Kidney glomerular epithelial cell (primary cell): ENCODE results near the gene ACACB.

Experiments
- DNase-seq: peaks from one replicate; lab custom pipeline; 2025; lab: John Stamatoyannopoulos, UW

ACACB gene

DNA sequence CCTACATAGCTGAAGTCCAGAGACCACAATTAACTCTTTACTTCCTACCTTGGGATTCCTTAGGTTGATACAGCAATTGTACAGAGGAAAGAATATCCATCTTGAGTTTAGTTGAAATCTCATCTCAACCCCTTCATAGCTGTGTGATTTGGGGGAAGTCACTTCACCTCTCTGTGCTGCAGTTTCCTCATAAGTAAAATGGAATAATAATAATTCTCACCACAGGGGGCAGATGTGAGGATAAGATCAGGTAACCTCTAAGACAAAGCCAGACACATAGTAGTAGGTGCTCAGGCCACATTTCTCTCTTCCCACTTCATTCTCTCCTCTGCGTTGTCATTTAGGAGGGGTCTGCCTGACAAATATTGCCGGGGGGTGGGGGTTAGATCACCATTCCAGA, 186.0 kb downstream of the ACACB start:
- DNase-seq, result no peak

- DNase-seq, result no peak
Measured at GRCh38 chr12:109302770-109303169, 186.4 kb downstream of the ACACB start.

DNA sequence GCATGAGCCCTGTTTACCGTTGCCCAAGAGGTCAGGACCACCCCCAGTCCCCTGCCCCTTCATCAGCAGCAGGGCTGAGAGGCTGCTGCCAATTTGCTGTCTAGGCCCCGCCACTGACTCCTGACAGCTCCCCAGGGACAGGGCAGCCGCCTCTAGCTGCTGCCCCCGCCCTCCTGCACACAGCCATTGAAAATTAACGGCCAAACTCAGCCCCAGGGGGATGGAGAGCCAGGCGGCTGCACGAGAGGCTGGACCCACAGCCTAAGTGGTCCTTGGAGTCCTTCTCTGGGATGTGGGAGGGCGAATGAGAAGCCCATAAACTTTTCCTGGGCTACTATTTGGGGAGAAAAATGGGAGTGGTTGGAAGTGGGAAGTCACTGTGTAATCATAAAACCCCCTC, 188.1 kb downstream of the ACACB start:
- DNase-seq, result no peak

GRCh38 chr12:109305547-109305946, 189.2 kb downstream of the ACACB start:
- DNase-seq, result no peak

DNA sequence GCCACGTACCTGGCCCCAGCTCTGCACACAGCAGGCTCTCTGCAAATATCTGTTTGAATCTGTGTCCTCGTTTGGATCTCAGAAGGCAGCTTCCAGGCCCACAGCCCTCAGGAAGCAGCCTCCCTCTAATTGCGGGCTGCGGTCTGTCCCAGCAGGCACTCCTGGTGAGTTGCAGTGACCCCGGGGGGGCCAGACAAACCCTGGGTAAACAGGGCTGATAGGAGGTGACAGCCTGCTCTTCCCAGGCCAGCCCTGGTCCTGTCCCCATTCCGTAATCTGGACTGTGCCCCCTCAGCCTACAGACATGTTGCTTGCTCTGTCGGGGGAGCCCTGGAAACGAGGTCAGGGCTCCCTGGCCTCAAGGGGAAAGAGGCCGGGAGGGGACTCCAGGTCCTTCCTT, 190.7 kb downstream of the ACACB start:
- no peak for DNase-seq

DNA sequence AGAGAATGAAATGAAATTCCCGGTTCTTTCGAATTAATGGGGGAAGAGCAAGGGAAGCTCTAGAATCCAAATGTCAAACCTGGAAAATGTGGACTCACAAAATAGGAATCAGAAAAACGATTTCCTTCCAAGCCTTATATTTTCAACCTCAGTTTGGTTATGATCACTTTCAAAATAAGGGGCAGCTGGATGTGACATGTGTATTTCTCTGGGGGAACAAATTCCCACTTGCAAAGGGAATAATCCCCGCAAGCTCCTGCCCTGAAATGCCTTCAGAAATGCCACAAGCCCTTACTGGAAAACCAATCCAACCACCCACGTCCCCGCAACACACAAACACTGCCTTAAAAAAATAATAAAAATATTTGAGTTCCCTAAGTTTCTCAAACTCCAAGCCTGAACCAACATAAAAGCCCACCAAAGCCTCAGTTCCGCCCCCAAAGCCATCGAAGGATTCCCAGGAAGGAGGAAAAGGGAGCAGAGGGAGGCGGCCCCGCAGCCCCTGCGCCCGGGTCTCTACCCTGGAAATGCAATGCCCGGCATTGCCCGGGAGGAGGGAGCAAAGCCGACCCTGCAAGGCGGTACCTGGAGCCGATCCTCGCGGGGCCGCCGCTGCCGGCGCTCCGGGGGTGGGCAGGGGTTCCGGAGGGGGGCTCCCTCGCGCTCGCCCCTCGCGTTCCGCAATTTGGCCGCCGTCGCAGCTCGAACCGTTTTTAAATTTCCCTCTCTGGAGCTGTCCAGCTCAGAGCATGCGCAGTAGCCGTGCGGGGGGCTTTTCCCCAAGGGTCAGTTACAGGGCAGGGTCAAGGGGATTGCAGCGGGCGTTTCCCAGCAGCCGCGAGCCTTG, 192.4 kb downstream of the ACACB start, which contains the start of gene FOXN4:
TSS of gene FOXN4 (minus strand) at position 751 of the 847 bp plus-strand sequence. CDS start 963 bp downstream, outside the sequence.
- DNase-seq, result no peak

DNA sequence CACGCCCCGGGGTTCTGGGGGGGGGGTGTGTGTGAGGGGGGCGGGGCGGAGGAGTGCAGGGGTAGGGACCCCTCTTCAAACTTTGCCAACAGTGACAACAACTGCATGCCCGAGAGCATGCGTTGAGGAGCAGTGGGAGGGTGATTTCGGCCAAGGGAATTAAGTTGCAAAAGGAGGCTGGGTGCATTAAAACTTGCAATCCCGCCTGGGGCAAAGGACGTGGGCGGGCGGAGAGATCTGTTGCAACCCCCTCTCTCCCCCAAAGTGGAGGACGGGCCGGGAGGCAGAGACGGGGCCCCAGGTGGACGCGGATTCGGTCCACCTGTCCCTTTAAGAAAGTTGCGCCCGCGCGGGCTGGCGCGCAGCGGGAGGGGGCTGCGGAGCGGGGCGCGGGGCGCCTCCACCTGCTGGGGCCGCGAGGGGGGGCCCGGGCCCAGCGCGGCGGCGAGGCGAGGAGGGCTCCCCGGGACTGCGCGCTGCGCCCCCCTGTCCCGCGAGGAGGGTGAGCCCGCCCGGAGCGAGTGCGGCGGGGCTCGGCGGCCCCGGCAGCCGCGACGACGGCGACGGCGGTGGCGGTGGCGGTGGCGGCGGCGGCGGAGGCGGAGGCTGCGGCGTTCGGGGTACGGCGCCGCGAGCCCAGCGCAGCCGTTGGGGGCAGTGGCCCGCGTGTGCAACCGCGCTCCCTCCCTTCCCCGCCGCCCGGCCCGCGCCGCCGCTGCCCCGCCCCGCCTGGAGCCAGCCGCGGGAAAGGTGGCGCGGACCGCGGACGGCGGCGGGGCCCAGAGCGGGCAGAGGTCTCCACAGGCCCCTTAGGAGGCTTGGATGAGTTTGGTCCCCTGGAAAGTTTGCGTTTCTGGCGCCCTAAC, 193.2 kb downstream of the ACACB start:
- DNase-seq, result no peak

DNA sequence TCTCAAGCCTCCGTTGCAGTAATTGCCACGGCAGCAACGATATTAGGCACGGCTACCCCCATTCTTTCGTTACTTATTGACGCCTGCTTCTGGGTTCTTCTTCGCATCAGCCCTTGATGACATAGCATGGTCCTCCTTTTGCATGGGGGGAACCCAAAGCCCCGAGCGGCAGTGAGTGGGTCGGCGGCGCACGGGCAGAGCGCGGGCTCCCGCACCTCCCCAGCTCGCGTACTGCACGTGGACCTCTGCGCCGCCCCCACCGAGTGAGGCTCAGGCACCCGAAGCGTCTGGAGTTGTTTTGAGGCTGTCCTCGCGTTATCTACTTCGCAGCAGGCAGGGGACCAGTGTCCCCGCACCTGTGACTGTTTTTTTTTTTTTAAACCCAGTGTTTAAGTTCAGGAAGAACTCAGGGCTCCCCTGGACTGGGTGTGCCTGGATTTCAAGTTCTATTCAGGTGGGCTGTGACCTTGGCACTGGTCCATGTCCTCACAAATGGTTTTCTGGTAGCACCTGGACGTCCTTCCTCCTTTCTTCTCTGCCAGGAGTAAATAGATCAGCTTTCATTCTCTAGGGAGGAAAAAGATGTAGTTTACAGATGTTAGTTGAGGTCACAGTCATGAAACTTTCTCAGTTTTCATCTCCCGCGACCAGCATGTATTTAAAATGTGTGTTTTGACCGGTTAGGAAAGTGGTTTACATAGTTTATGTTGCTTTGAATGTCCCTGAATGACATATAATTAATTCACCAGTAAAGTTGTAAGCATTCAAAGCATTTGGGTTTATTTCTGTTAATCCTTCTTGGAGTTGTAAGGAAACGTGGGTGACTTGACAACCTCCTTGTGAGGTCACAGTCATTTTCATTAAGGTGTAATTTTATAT, 194.1 kb downstream of the ACACB start:
- no peak for DNase-seq
